Measurements from ENCODE around the gene SNX13.

- no peak for TF ChIP-seq CTCF (IDR thresholded peaks at IDR 0.05; ENCODE audit: low read length)
- no peak for TF ChIP-seq EZH2 (optimal IDR thresholded peaks at IDR 0.05; ENCODE audit: low read depth, low read length)
These were observed 194.7 kb downstream of the SNX13 start for GRCh38 chr7:17745610-17746009.
